Cardiac muscle cell (in vitro differentiated cells and primary cell): ENCODE results near the gene MLPH. TPM values are rescaled to one million over a fixed set of nuclear protein-coding genes. Genes with fewer than 3 reads are reported as not detected.

Experiments used
- DNase-seq, 2 donors: peaks; one replicate each; pipeline versions ENCODE4 v3.0.0 to v3.0.0-alpha.2; 2010 to 2017; ENCODE audit warnings: low read depth in 1 of 2, low spot score in 1 of 2
- H3K27ac ChIP-seq: fragments of 200-600 bp; sonication (generic); 2 replicates; pipeline ENCODE4 v1.5.1; 2016
- H3K27me3 ChIP-seq: fragments of 200-600 bp; sonication (generic); 2 replicates; pipeline ENCODE4 v1.6.0; 2016; ENCODE audit warnings: control low read depth
- H3K36me3 ChIP-seq: fragments of 200-600 bp; sonication (generic); 2 replicates; pipeline ENCODE4 v1.5.1; 2016; ENCODE audit warnings: control low read depth
- H3K4me1 ChIP-seq: fragments of 200-600 bp; sonication (generic); 2 replicates; pipeline ENCODE4 v1.8.1; 2017; ENCODE audit warnings: low read depth, mild to moderate bottlenecking, mixed run types
- H3K4me3 ChIP-seq: fragments of 200-600 bp; sonication (generic); 2 replicates; pipeline ENCODE4 v1.5.1; 2016; ENCODE audit warnings: mild to moderate bottlenecking
- H3K9me3 ChIP-seq: fragments of 200-600 bp; sonication (generic); 2 replicates; pipeline ENCODE4 v1.5.1; 2017; ENCODE audit warnings: low read depth, mild to moderate bottlenecking, control low read depth
- polyA plus RNA-seq: library from polyadenylated mRNA; unstranded; fragments of >200 nt; fragmentation: Nextera tagmentation; extraction: Ambion mirVana; gene quantifications from 2 replicates; pipeline ENCODE4 v1.2.1, GENCODE V29; 2016
- total RNA-seq: library from RNA; depleted of rRNA; stranded (reverse); fragments of >200 nt; gene quantifications from 2 replicates; pipeline ENCODE4 v1.2.3, GENCODE V29; 2016
- TF ChIP-seq, protein P1 (sequence below): IDR thresholded peaks from 2 replicates; pipeline ENCODE4 v1.5.1; 2012; ENCODE audit warnings: low read depth, mild to moderate bottlenecking, low read length

Gene MLPH
- total and polyA plus RNA-seq, 2 experiments from 2014 or later: 0.27 to 1.4 TPM

- H3K36me3 ChIP-seq: no peaks in the 10 kb centered on the region
- H3K27ac ChIP-seq: no peak overlapping the region
- TF ChIP-seq, protein P1, sequence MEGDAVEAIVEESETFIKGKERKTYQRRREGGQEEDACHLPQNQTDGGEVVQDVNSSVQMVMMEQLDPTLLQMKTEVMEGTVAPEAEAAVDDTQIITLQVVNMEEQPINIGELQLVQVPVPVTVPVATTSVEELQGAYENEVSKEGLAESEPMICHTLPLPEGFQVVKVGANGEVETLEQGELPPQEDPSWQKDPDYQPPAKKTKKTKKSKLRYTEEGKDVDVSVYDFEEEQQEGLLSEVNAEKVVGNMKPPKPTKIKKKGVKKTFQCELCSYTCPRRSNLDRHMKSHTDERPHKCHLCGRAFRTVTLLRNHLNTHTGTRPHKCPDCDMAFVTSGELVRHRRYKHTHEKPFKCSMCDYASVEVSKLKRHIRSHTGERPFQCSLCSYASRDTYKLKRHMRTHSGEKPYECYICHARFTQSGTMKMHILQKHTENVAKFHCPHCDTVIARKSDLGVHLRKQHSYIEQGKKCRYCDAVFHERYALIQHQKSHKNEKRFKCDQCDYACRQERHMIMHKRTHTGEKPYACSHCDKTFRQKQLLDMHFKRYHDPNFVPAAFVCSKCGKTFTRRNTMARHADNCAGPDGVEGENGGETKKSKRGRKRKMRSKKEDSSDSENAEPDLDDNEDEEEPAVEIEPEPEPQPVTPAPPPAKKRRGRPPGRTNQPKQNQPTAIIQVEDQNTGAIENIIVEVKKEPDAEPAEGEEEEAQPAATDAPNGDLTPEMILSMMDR: no peak
- no peaks in the 10 kb centered on the region for H3K4me1 ChIP-seq
- H3K9me3 ChIP-seq: no peaks in the 10 kb centered on the region
- H3K4me3 ChIP-seq: no peak overlapping the region
- no peak for DNase-seq
- no peaks in the 10 kb centered on the region for H3K27me3 ChIP-seq
Measured at GRCh38 chr2:237561221-237561620, 74.2 kb downstream of the MLPH start.

DNA sequence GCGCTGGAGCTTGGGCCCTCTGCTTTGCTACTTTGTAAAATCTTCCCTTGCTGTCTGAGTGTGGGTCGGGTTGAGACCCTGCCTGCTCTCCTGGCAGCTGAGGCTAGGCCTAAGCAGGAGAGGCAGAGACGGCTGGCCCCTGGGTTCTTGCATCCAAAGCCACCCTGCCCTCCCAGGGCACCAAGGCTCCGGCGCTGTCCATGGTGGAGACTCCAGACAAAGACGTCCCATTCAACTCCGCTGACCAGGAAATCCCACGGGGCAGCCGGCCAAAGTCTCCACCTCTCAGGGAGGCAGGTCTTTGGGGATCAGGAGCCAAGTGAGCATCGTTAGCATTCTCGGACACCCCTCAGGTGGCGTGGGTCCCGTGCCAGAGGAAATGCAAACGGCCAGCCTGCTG is 76.8 kb downstream of the MLPH start:
- TF ChIP-seq, protein P1: no peak
- peak; percentile 55 to 80 for DNase-seq
- no peaks in the 10 kb centered on the region for H3K36me3 ChIP-seq
- no peak overlapping the region for H3K27ac ChIP-seq
- H3K9me3 ChIP-seq: no peaks in the 10 kb centered on the region
- H3K27me3 ChIP-seq: no peaks in the 10 kb centered on the region
- no peak overlapping the region for H3K4me3 ChIP-seq
- no peaks in the 10 kb centered on the region for H3K4me1 ChIP-seq

GRCh38 chr2:237564526-237565131 is 77.6 kb downstream of the MLPH start:
- Histone ChIP-seq H3K27me3 (no peaks in the 10 kb centered on the region), H3K4me1 (no peaks in the 10 kb centered on the region), H3K9me3 (no peaks in the 10 kb centered on the region), H3K36me3 (no peaks in the 10 kb centered on the region), H3K27ac (no peak overlapping the region), H3K4me3 (no peak overlapping the region)
- no peak for DNase-seq
- TF ChIP-seq, protein P1: no peak

DNA sequence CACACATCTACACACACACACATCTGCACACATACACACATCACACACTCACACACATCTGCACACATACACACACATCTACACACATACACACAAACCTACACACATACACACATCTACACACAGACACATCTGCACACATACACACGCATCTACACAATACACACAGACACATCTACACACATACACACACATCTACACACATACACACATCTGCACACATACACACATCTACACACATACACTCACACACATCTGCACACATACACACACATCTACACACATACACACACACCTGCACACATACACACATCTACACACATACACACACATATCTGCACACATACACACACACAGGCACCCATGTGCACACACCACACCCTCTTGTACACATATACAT is 78.9 kb downstream of the MLPH start:
- Histone ChIP-seq H3K9me3 (no peaks in the 10 kb centered on the region), H3K27me3 (no peaks in the 10 kb centered on the region), H3K4me3 (no peak overlapping the region), H3K4me1 (no peaks in the 10 kb centered on the region), H3K36me3 (no peaks in the 10 kb centered on the region), H3K27ac (no peak overlapping the region)
- DNase-seq: no peak
- TF ChIP-seq, protein P1: no peak

- no peak for DNase-seq
- TF ChIP-seq, protein P1: no peak
Measured at GRCh38 chr2:237566401-237567235, 79.6 kb downstream of the MLPH start, which contains the start of gene PRLH. Gene PRLH, plus strand, starts transcription at chr2:237566574. Its CDS starts 0 bp downstream, at chr2:237566574.

More at GRCh38 chr2:237566401-237567235, 79.6 kb downstream of the MLPH start, which contains the start of gene PRLH:
- H3K36me3 ChIP-seq: no peaks in the 10 kb centered on the region
- no peaks in the 10 kb centered on the region for H3K4me1 ChIP-seq
- no peaks in the 10 kb centered on the region for H3K27me3 ChIP-seq
- no peaks in the 10 kb centered on the region for H3K9me3 ChIP-seq
- no peak within 1 kb of the TSS for H3K27ac ChIP-seq
- no peak within 1 kb of the TSS for H3K4me3 ChIP-seq
